ENCODE results near the gene TOLLIP. TPM values are rescaled to one million over a fixed set of nuclear protein-coding genes. Genes with fewer than 3 reads are reported as not detected.

Gene TOLLIP
- total RNA-seq, 1 experiment from 2014 or later: 53.4 TPM

- H3K27me3 Mint-ChIP-seq (ENCODE audit: unreplicated experiment): no peaks in the 10 kb centered on the region
- no peak for TF ChIP-seq CTCF (IDR thresholded peaks at IDR 0.05; ENCODE audit: unreplicated experiment)
- H3K4me1 Mint-ChIP-seq (ENCODE audit: low read depth, unreplicated experiment): peaks cover 9% of the 10 kb centered on the region
- no peak for DNase-seq
- BruUV-seq (replicated peaks): no TSS peak
- H3K9me3 Mint-ChIP-seq (ENCODE audit: low read depth, unreplicated experiment): no peaks in the 10 kb centered on the region
- H3K4me3 Mint-ChIP-seq (ENCODE audit: low read depth, unreplicated experiment): no peak overlapping the region
- CTCF ChIA-PET: no interaction called here
- peaks cover 4% of the 10 kb centered on the region for H3K36me3 Mint-ChIP-seq (ENCODE audit: insufficient read depth, unreplicated experiment)
- intact Hi-C loops (cut with micrococcal nuclease; ENCODE audit: unreplicated experiment): loop anchor here (5.0 kb wide), 1 partner anchor 33 kb away; no protein-coding TSS in a partner anchor
- H3K27ac Mint-ChIP-seq (ENCODE audit: unreplicated experiment): no peak overlapping the region
These were observed 74.0 kb downstream of the TOLLIP start for GRCh38 chr11:1235306-1235900.

GRCh38 chr11:1234771-1235305 is 74.6 kb downstream of the TOLLIP start:
- BruUV-seq (replicated peaks): no TSS peak
- CTCF ChIA-PET: no interaction called here
- H3K27ac Mint-ChIP-seq (ENCODE audit: unreplicated experiment): no peak overlapping the region
- no peak overlapping the region for H3K4me3 Mint-ChIP-seq (ENCODE audit: low read depth, unreplicated experiment)
- H3K27me3 Mint-ChIP-seq (ENCODE audit: unreplicated experiment): no peaks in the 10 kb centered on the region
- intact Hi-C loops (cut with micrococcal nuclease; ENCODE audit: unreplicated experiment): loop anchor here (5.0 kb wide), 1 partner anchor 33 kb away; no protein-coding TSS in a partner anchor
- no peak for TF ChIP-seq CTCF (IDR thresholded peaks at IDR 0.05; ENCODE audit: unreplicated experiment)
- H3K4me1 Mint-ChIP-seq (ENCODE audit: low read depth, unreplicated experiment): peaks cover 9% of the 10 kb centered on the region
- no peaks in the 10 kb centered on the region for H3K9me3 Mint-ChIP-seq (ENCODE audit: low read depth, unreplicated experiment)
- DNase-seq: no peak
- peaks cover 4% of the 10 kb centered on the region for H3K36me3 Mint-ChIP-seq (ENCODE audit: insufficient read depth, unreplicated experiment)

GRCh38 chr11:1234054-1234720 is 75.2 kb downstream of the TOLLIP start:
- DNase-seq: no peak
- intact Hi-C loops (cut with micrococcal nuclease; ENCODE audit: unreplicated experiment): no loop called here

More at GRCh38 chr11:1234054-1234720, 75.2 kb downstream of the TOLLIP start:
- Mint-ChIP-seq H3K27me3 (ENCODE audit: unreplicated experiment) (no peaks in the 10 kb centered on the region), H3K9me3 (ENCODE audit: low read depth, unreplicated experiment) (no peaks in the 10 kb centered on the region), H3K4me3 (ENCODE audit: low read depth, unreplicated experiment) (no peak overlapping the region), H3K4me1 (ENCODE audit: low read depth, unreplicated experiment) (peaks cover 9% of the 10 kb centered on the region), H3K27ac (ENCODE audit: unreplicated experiment) (no peak overlapping the region), H3K36me3 (ENCODE audit: insufficient read depth, unreplicated experiment) (no peaks in the 10 kb centered on the region)
- no TSS peak for BruUV-seq (replicated peaks)
- CTCF ChIA-PET: interaction anchor here (0.6 kb wide), 1 partner anchor 82 kb away, joined by 3 read pairs; no protein-coding TSS in a partner anchor
- TF ChIP-seq CTCF (IDR thresholded peaks at IDR 0.05; ENCODE audit: unreplicated experiment): no peak
